ENCODE data around the gene TCF15.

DNA sequence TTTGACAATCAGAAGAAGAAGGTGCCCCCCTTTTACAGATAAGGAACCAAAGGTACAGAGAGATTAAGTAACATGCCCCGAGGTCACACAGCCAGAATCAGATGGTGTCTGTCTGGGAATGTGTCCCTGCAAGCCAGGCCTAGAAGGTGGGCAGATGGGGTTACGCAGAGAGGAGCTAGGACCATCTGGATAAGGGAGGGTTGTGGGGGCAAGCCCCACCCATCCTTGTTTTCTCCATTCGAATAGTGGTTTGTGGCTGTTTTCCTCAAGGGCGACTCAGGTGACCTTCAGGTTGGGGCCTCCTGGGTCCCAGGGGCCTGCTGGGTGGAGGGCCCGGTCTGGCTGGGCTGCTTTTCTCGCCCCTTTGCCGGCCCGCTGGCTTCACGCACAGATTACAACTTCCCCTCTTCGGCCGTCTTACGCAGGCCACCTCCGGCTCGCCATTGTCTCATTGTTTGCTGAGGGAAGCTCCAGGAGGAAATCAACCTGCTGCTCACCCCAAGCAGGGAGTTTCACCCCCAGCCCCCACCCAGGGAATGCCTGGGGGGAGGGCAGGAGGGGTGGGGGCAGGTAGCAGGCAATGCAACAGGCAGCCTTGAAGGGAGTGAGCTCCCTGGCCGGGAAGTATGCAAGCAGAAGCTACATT is 35.7 kb downstream of the TCF15 start:
- TF ChIP-seq, protein P1, sequence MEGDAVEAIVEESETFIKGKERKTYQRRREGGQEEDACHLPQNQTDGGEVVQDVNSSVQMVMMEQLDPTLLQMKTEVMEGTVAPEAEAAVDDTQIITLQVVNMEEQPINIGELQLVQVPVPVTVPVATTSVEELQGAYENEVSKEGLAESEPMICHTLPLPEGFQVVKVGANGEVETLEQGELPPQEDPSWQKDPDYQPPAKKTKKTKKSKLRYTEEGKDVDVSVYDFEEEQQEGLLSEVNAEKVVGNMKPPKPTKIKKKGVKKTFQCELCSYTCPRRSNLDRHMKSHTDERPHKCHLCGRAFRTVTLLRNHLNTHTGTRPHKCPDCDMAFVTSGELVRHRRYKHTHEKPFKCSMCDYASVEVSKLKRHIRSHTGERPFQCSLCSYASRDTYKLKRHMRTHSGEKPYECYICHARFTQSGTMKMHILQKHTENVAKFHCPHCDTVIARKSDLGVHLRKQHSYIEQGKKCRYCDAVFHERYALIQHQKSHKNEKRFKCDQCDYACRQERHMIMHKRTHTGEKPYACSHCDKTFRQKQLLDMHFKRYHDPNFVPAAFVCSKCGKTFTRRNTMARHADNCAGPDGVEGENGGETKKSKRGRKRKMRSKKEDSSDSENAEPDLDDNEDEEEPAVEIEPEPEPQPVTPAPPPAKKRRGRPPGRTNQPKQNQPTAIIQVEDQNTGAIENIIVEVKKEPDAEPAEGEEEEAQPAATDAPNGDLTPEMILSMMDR (conservative IDR thresholded peaks at IDR 0.05): no peak
- TF ChIP-seq ZFX (IDR thresholded peaks at IDR 0.05): no peak

Data from C4-2B (cell line).